ENCODE measurements around the gene LAMA2. TPM values are rescaled to one million over a fixed set of nuclear protein-coding genes. Genes with fewer than 3 reads are reported as not detected.

Gene LAMA2
- total and polyA plus RNA-seq, 2 donors: 54.2 to 190 TPM

DNA sequence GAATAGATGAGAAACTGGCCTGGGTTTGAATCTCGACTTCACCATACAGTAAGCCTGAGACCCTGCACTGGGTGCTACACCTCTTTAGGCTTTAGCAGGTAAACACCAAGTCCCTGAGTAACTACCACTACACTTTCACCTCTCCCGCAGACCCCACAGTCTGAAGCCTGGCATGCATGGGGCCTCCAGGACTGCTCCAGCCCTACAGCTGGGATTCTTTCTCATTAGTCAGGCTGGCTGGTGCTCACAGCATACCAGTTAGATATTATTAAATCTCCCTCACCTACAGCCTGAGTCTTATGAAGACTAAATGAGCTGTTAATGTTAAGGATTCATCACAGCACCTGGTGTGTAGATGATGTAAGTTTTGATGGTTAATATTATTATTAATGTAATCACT lies 438.4 kb downstream of the LAMA2 start:
- Histone ChIP-seq H3K4me3 (ENCODE audit: low read depth, low read length) (no peak overlapping the region), H3K4me1 (ENCODE audit: insufficient read depth) (no peaks in the 10 kb centered on the region), H3K36me3 (ENCODE audit: insufficient read depth) (no peaks in the 10 kb centered on the region), H3K27ac (ENCODE audit: low read depth) (no peak overlapping the region)
- DNase-seq (ENCODE audit: extremely low spot score): no peak
- 86% methylated on average over 2 of the region's 2 CpGs for WGBS

DNA sequence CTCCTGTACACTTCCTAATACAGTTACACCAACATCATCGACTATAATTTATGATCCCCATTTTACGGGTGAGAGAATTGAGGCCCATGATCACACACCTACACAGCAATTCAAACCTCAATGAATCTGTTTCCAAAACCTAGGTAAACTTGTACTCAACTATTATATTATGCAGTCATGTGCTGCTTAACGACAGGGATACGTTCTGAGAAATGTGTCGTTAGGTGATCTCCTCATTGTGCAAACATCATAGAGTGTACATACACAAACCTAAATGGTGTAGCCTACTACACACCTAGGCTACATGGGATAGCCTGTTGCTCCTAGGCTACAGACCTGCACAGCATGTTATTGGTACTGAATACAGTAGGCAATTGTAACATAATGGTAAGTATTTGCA lies 441.4 kb downstream of the LAMA2 start:
- Histone ChIP-seq H3K4me1 (ENCODE audit: insufficient read depth) (no peaks in the 10 kb centered on the region), H3K27ac (ENCODE audit: low read depth) (no peak overlapping the region), H3K36me3 (ENCODE audit: insufficient read depth) (no peaks in the 10 kb centered on the region), H3K4me3 (ENCODE audit: low read depth, low read length) (no peak overlapping the region)
- WGBS: 94% methylated on average over 5 of the region's 5 CpGs
- DNase-seq (ENCODE audit: extremely low spot score): no peak

DNA sequence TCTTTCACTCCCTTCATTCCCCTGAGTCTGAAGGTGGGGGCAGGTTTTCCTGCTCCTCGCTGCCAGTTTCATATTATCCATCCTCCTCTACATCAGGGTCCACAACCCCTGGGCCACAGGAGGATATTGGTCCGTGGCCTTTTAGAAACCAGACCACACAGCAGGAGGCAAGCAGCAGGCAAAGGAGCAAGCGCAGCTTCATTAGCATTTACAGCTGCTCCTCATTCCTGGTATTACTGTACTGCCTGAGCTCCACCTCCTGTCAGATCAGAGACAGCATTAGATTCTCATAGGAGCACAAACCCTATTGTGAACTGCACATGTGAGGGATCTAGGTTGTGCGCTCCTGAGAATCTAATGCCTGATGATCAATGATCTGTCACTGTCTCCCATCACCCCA lies 446.7 kb downstream of the LAMA2 start:
- Histone ChIP-seq H3K36me3 (ENCODE audit: insufficient read depth) (no peaks in the 10 kb centered on the region), H3K4me3 (ENCODE audit: low read depth, low read length) (no peak overlapping the region), H3K4me1 (ENCODE audit: insufficient read depth) (no peaks in the 10 kb centered on the region), H3K27ac (ENCODE audit: low read depth) (no peak overlapping the region)
- 86% methylated on average over 4 of the region's 4 CpGs for WGBS
- no peak for DNase-seq (ENCODE audit: extremely low spot score)

DNA sequence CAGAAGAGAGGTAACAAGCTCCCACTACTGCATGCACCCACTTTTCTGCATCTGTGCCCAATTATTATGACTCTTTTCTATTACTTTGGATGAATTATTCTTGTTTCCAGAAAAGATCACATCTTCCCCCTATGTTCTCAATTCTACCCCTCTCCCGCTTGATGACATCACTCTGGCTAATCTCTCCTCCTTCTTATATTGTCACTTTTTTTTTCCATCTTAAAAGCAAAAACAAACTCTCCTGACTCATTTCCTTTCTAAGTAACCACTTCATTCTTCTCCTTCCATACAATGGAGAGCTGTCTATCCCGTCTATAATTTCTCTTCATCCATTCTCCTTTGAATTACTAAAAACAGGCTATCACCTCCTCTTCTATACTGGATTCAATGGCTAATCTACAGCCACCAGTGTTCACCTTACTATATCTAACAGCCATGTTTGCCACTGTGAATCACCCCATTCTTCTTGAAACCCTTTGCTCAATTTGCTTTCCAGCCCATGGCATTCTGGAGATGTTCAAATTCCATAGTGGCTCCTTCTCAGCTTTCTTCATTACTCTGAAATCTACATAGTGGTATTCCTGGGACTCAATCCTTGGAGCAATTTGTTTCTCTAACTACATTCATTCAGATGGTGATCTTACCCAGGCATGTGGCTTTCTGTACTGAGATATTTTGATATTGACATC lies 448.7 kb downstream of the LAMA2 start:
- no peak for DNase-seq (ENCODE audit: extremely low spot score)
- 85% methylated on average over 2 of the region's 2 CpGs for WGBS
- Histone ChIP-seq H3K4me1 (ENCODE audit: insufficient read depth) (no peaks in the 10 kb centered on the region), H3K4me3 (ENCODE audit: low read depth, low read length) (no peak overlapping the region), H3K36me3 (ENCODE audit: insufficient read depth) (no peaks in the 10 kb centered on the region), H3K27ac (ENCODE audit: low read depth) (no peak overlapping the region)

DNA sequence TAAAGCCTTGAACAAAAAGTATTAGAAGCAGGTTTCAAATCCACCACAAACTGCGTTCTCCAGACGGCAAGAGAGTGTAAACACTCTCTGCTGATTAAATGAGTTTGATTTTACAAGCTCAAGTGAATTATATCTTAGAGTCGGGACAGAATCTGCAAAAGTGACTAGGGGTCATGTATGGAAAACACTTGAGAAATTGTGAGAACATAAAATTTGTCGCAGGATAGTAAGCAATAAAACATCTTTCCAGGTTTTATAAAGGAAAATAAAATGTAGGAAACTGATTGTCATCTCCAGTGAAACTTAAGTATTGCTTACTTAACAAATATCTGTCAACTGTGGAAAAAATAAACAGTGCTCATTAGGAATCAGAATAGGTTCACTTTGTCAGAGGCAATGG lies 452.9 kb downstream of the LAMA2 start:
- Histone ChIP-seq H3K4me1 (ENCODE audit: insufficient read depth) (no peaks in the 10 kb centered on the region), H3K4me3 (ENCODE audit: low read depth, low read length) (no peak overlapping the region), H3K27ac (ENCODE audit: low read depth) (no peak overlapping the region), H3K36me3 (ENCODE audit: insufficient read depth) (no peaks in the 10 kb centered on the region)
- WGBS: 51% methylated on average over 4 of the region's 4 CpGs
- DNase-seq (ENCODE audit: extremely low spot score): no peak

DNA sequence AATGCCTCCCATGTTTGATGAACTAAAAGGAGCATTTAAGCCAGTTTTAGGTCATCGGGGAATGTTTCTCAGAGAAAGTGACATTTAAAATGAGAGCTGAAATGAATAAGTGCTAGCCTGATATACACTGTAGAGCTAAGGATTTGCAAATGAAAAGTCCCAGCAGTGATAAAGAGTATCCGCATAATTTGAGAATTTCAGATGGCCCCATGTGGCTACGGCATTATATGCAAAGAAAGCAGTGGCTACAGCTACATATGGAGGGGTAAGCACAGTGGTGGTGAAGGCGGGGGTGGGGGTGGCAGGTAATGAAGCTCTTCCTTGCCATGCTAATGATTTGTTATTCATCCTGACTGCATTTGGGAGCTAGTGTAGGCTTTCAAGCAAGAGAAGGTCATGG lies 455.7 kb downstream of the LAMA2 start:
- Histone ChIP-seq H3K27ac (ENCODE audit: low read depth) (no peak overlapping the region), H3K36me3 (ENCODE audit: insufficient read depth) (no peaks in the 10 kb centered on the region), H3K4me3 (ENCODE audit: low read depth, low read length) (no peak overlapping the region), H3K4me1 (ENCODE audit: insufficient read depth) (no peaks in the 10 kb centered on the region)
- WGBS: 96% methylated on average over 4 of the region's 4 CpGs
- DNase-seq (ENCODE audit: extremely low spot score): no peak

DNA sequence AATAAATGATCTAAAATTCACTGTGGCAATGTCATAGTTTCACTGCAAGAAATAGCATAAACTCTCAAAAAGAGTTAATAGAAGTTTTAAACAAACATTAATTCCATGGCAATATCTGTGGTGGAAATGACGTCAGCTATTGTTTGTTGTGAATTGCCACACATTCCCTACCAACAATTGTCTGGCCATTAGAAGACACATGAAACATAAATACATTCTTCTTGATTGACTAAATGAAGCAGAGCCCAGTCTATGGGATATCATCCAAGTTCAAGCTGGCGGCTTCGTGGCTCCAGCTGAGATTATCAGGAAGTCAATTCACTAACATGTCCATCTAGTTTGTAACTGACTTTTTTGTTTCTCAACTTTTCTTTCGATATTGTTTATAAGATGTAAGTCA lies 458.0 kb downstream of the LAMA2 start:
- no peak for DNase-seq (ENCODE audit: extremely low spot score)
- Histone ChIP-seq H3K4me3 (ENCODE audit: low read depth, low read length) (no peak overlapping the region), H3K27ac (ENCODE audit: low read depth) (no peak overlapping the region), H3K36me3 (ENCODE audit: insufficient read depth) (no peaks in the 10 kb centered on the region), H3K4me1 (ENCODE audit: insufficient read depth) (no peaks in the 10 kb centered on the region)
- WGBS: 51% methylated on average over 4 of the region's 4 CpGs

DNA sequence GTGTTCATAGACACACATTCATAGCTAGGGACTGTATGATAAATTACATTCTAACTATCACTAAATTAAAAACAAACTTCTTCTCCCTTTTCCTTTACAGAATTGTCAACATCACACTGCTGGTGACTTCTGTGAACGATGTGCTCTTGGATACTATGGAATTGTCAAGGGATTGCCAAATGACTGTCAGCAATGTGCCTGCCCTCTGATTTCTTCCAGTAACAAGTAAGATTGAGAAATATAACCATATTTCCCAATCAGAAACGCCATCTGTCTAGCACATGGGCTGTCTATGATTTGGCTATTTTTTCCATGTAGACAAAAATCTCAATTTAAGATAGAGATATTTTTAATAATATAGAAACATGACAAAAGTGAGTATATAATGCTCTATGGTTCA lies 459.3 kb downstream of the LAMA2 start:
- Histone ChIP-seq H3K36me3 (ENCODE audit: insufficient read depth) (no peaks in the 10 kb centered on the region), H3K27ac (ENCODE audit: low read depth) (no peak overlapping the region), H3K4me1 (ENCODE audit: insufficient read depth) (no peaks in the 10 kb centered on the region), H3K4me3 (ENCODE audit: low read depth, low read length) (no peak overlapping the region)
- 75% methylated on average over 2 of the region's 2 CpGs for WGBS
- DNase-seq (ENCODE audit: extremely low spot score): no peak

DNA sequence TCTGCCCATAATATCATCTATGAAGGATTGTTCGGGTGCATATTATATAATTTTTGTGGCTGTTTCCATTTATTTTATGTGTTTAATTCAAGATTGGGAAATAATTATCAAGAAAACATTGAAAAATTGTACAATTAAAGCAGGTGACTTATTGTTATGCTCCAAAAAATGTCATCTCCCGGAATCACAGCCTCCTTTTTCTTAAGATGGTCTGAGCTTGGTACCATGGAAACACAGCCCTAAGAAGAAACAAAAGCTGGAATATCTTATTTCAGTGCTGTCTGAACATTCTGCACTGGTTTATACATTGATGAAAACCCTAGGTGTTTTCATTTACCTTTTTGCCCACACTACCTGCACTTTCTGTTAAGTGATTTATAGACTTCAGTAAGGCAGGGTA lies 459.9 kb downstream of the LAMA2 start:
- no peak for DNase-seq (ENCODE audit: extremely low spot score)
- H3K4me1 ChIP-seq (ENCODE audit: insufficient read depth): no peaks in the 10 kb centered on the region
- 97% methylated on average over 2 of the region's 2 CpGs for WGBS
- H3K4me3 ChIP-seq (ENCODE audit: low read depth, low read length): no peak overlapping the region
- H3K36me3 ChIP-seq (ENCODE audit: insufficient read depth): no peaks in the 10 kb centered on the region
- no peak overlapping the region for H3K27ac ChIP-seq (ENCODE audit: low read depth)

DNA sequence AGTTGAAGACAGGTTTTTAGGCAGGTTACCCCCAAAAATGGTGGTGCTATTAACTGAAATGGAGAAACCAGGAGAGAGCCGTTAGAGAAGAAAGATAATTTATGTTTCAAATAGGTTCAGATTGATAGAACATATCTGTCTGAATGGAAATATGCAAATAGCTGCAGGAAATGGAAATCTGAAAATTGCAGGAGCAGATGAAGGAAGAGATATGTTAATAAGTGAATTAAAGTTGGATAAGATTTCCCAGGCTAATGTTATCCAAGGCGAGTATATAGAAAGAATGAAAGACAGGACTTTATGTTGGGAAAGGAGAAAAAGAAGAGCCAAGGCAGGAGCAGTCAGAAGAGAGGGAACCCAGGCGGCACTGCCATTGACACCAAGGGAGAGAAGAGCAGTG lies 461.4 kb downstream of the LAMA2 start:
- Histone ChIP-seq H3K4me3 (ENCODE audit: low read depth, low read length) (no peak overlapping the region), H3K27ac (ENCODE audit: low read depth) (no peak overlapping the region), H3K36me3 (ENCODE audit: insufficient read depth) (no peaks in the 10 kb centered on the region), H3K4me1 (ENCODE audit: insufficient read depth) (no peaks in the 10 kb centered on the region)
- no peak for DNase-seq (ENCODE audit: extremely low spot score)
- WGBS: 95% methylated on average over 3 of the region's 3 CpGs

DNA sequence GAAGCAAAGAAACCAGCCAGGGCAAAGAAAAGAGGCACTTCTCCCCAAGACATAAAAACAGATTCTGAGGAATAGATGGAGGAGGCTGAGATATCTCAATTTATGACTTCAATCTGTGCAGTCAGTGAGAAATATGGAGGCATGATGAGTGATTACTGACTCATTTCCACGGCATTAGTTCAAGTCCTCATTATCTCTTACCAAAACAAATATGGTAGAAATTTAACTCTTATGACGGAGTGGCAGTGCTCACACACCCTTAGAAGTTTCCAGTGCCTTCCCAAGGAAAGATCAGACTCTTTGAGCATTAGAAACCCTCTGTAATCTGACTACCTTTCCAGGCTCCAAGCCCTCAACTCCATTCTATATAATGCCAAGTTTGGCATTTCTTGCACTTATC lies 463.0 kb downstream of the LAMA2 start:
- no peaks in the 10 kb centered on the region for H3K36me3 ChIP-seq (ENCODE audit: insufficient read depth)
- WGBS: 85% methylated on average over 2 of the region's 2 CpGs
- no peak overlapping the region for H3K27ac ChIP-seq (ENCODE audit: low read depth)
- no peak overlapping the region for H3K4me3 ChIP-seq (ENCODE audit: low read depth, low read length)
- DNase-seq (ENCODE audit: extremely low spot score): no peak
- H3K4me1 ChIP-seq (ENCODE audit: insufficient read depth): no peaks in the 10 kb centered on the region

DNA sequence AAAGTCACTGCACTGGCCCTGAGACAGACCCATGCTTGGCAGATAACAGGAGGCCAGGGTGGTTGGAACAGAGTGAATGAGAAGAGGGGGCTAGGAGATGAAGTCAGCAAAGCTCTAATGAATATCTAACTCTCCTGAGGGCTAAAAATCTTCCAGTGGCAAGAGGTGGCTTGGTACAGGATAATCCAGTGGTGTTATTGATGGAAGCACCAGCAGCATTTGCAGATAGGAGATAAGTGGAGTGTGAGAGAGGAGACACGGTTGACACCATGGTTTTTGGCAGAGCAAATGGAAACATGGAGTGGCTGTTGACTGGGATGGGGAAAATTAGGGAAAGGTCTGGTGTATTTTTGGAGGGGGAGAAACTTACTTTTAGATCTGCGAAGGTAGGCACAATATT lies 464.0 kb downstream of the LAMA2 start:
- no peak overlapping the region for H3K4me3 ChIP-seq (ENCODE audit: low read depth, low read length)
- no peaks in the 10 kb centered on the region for H3K36me3 ChIP-seq (ENCODE audit: insufficient read depth)
- no peaks in the 10 kb centered on the region for H3K4me1 ChIP-seq (ENCODE audit: insufficient read depth)
- DNase-seq (ENCODE audit: extremely low spot score): no peak
- no peak overlapping the region for H3K27ac ChIP-seq (ENCODE audit: low read depth)
- WGBS: 92% methylated on average over 2 of the region's 2 CpGs

DNA sequence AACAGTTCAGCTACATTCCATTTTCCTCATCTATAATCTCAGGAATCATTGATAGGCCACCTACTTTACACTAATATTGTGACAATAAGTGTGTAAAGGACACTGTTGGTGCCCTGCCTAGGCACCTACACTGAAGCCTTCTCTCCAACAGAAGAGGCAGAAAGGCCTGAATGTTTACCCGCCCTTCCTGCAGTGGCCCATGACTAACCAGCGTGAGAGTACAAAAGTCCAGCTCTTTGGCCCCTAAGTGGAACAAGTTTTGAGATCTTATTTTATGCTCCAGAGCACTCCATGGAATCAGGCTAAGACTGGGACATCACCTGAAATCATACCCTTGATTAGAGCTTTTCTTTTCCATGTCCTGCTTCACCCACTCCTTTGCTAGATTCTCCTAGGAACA lies 467.3 kb downstream of the LAMA2 start:
- no peak for DNase-seq (ENCODE audit: extremely low spot score)
- Histone ChIP-seq H3K36me3 (ENCODE audit: insufficient read depth) (no peaks in the 10 kb centered on the region), H3K27ac (ENCODE audit: low read depth) (no peak overlapping the region), H3K4me3 (ENCODE audit: low read depth, low read length) (no peak overlapping the region), H3K4me1 (ENCODE audit: insufficient read depth) (no peaks in the 10 kb centered on the region)
- WGBS: 97% methylated on average over 2 of the region's 2 CpGs

DNA sequence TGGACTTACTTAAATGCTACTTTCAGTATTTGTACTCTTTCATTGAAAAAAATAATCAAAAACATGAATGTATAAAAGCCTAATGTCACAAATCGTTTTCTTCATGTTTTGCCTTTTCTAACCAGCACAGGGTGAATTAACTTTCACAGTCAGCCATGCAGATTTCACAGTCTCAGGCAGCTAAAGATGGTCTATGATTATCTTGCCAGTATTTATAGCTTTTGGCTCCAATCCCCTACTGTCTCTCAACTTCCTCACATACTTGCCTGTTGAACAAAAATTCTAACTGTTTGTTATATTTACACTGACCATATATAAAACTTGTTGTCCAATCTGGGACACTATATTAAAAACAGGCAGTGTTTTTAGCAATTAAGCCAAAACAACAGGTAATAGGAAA lies 468.9 kb downstream of the LAMA2 start:
- DNase-seq (ENCODE audit: extremely low spot score): no peak
- no peak overlapping the region for H3K4me3 ChIP-seq (ENCODE audit: low read depth, low read length)
- H3K4me1 ChIP-seq (ENCODE audit: insufficient read depth): no peaks in the 10 kb centered on the region
- H3K36me3 ChIP-seq (ENCODE audit: insufficient read depth): no peaks in the 10 kb centered on the region
- 26% methylated on average over 1 of the region's 1 CpG for WGBS
- no peak overlapping the region for H3K27ac ChIP-seq (ENCODE audit: low read depth)

DNA sequence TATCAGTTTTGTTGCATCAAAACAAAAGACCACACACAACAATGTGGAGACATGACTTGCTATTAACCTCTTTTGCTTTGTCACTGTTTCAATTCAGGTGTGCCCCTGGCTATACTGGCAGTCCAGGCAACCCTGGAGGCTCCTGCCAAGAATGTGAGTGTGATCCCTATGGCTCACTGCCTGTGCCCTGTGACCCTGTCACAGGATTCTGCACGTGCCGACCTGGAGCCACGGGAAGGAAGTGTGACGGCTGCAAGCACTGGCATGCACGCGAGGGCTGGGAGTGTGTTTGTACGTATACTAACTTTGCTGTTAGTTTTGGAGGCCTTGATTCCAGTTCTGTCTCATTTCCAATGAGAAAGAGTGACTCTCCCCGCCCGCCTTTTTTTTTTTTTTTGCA lies 470.1 kb downstream of the LAMA2 start:
- H3K4me1 ChIP-seq (ENCODE audit: insufficient read depth): no peaks in the 10 kb centered on the region
- H3K27ac ChIP-seq (ENCODE audit: low read depth): no peak overlapping the region
- DNase-seq (ENCODE audit: extremely low spot score): no peak
- H3K4me3 ChIP-seq (ENCODE audit: low read depth, low read length): no peak overlapping the region
- WGBS: 67% methylated on average over 9 of the region's 9 CpGs
- no peaks in the 10 kb centered on the region for H3K36me3 ChIP-seq (ENCODE audit: insufficient read depth)

All from urinary bladder (tissue), 4 donors.